MCF 10A (cell line): ENCODE data around the gene NRL. TPM values are rescaled to one million over a fixed set of nuclear protein-coding genes. Genes with fewer than 3 reads are reported as not detected.

ENCODE experiments used
- BruUV-seq: library from RNA; stranded (reverse); fragments of 400-500 nt; replicated peaks from 2 replicates; lab custom pipeline; 2021; lab: Mats Ljungman, UMichigan
- CTCF ChIA-PET: fragments of 300-600 bp; sonication (Branson Sonifier 250); formaldehyde crosslinking; extraction: SDS; loops from one replicate; lab custom pipeline; 2021; ENCODE audit warnings: antibody characterized with exemption, inconsistent platforms; lab: Yijun Ruan, JAX
- POLR2A ChIA-PET: fragments of 300-600, 350-650 bp; sonication (Branson Sonifier 250); formaldehyde crosslinking; extraction: SDS; loops from one replicate; lab custom pipeline; 2020; ENCODE audit warnings: antibody characterized with exemption, inconsistent platforms; lab: Yijun Ruan, JAX
- DNase-seq: peaks from one replicate; pipeline ENCODE4 v3.0.0-alpha.2; 2018; ENCODE audit not compliant: unreplicated experiment
- H3K27ac Mint-ChIP-seq: one replicate; pipeline ENCODE4 v1.8.0; 2022; ENCODE audit warnings: mild to moderate bottlenecking, low read depth, mixed read lengths; ENCODE audit not compliant: unreplicated experiment
- H3K27me3 Mint-ChIP-seq: one replicate; pipeline ENCODE4 v1.8.0; 2022; ENCODE audit warnings: mixed read lengths; ENCODE audit not compliant: insufficient read depth, unreplicated experiment
- H3K36me3 Mint-ChIP-seq: one replicate; pipeline ENCODE4 v1.8.0; 2022; ENCODE audit warnings: mild to moderate bottlenecking, moderate library complexity, mixed read lengths; ENCODE audit not compliant: insufficient read depth, unreplicated experiment
- H3K4me1 Mint-ChIP-seq: one replicate; pipeline ENCODE4 v1.8.0; 2022; ENCODE audit warnings: mixed read lengths; ENCODE audit not compliant: insufficient read depth, unreplicated experiment
- H3K4me3 Mint-ChIP-seq: one replicate; pipeline ENCODE4 v1.8.0; 2022; ENCODE audit warnings: mild to moderate bottlenecking, moderate library complexity, mixed read lengths; ENCODE audit not compliant: unreplicated experiment
- H3K9me3 Mint-ChIP-seq: one replicate; pipeline ENCODE4 v1.8.0; 2022; ENCODE audit warnings: mixed read lengths; ENCODE audit not compliant: unreplicated experiment
- intact Hi-C: fragments of 100-400 bp; cut with micrococcal nuclease; formaldehyde crosslinking; loops from 2 replicates; pipeline ENCODE4 v1.14.1; 2022
- total RNA-seq: library from RNA; stranded (reverse); gene quantifications from 2 replicates; pipeline ENCODE4 v1.2.3, GENCODE V29; 2022
- TF ChIP-seq, protein P1 (sequence below): fragments of 200-600 bp; IDR thresholded peaks from one replicate; pipeline ENCODE4 v1.8.0; 2022; ENCODE audit warnings: antibody characterized with exemption, mild to moderate bottlenecking; ENCODE audit not compliant: unreplicated experiment

The NRL gene
- total RNA-seq, 1 experiment from 2014 or later, result 2.1 TPM

DNA sequence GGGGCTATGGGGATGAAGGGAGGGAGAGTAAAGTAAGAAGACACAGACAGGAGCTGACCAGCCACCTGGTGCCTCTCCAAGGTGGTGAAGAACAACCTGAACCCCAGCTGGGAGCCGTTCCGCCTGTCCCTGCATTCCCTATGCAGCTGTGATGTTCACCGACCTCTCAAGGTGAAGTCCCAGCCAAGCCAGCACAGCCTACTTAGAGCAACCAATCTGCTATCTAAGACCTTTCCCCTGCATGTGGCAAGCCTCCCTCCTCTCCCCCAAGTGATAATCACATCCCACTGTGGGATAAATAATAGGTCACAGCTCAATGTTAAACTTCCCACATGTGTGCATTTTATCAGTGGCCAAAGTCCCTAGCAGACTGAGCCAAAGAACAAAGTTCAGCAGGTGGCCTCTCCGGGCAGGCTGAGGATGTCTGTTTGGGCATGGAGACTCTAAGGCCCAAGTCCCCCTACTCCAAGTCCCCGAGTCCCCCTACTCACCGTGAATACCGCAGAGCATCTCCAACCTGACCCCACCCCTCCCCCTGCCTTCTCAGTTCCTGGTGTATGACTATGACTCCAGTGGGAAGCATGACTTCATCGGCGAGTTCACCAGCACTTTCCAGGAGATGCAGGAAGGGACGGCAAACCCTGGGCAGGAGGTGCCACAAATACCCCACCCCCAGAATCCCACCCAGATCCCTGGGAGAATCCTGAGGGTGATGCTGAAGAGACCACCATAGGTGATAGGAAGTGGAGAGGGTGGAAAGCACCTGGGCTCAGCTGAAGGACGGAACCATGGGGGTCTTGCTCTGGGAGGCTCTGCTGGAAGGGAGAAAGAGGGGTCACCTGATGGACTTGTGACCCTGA, 39.9 kb downstream of the NRL start:
- Mint-ChIP-seq H3K9me3 (no peaks in the 10 kb centered on the region), H3K36me3 (no peaks in the 10 kb centered on the region), H3K4me3 (no peak overlapping the region), H3K27ac (no peak overlapping the region), H3K4me1 (no peaks in the 10 kb centered on the region), H3K27me3 (peaks cover 44% of the 10 kb centered on the region)
- ChIA-PET POLR2A (no interaction called here), CTCF (interaction anchor here (0.6 to 1.9 kb wide), 6 partner anchors 18 to 851 kb away, joined by 3 to 5 read pairs (median 4); partner anchors contain the start of gene IRF9)
- TF ChIP-seq, protein P1, sequence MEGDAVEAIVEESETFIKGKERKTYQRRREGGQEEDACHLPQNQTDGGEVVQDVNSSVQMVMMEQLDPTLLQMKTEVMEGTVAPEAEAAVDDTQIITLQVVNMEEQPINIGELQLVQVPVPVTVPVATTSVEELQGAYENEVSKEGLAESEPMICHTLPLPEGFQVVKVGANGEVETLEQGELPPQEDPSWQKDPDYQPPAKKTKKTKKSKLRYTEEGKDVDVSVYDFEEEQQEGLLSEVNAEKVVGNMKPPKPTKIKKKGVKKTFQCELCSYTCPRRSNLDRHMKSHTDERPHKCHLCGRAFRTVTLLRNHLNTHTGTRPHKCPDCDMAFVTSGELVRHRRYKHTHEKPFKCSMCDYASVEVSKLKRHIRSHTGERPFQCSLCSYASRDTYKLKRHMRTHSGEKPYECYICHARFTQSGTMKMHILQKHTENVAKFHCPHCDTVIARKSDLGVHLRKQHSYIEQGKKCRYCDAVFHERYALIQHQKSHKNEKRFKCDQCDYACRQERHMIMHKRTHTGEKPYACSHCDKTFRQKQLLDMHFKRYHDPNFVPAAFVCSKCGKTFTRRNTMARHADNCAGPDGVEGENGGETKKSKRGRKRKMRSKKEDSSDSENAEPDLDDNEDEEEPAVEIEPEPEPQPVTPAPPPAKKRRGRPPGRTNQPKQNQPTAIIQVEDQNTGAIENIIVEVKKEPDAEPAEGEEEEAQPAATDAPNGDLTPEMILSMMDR, result no peak
- intact Hi-C loops, result no loop called here
- DNase-seq, result no peak
- no TSS peak for BruUV-seq

DNA sequence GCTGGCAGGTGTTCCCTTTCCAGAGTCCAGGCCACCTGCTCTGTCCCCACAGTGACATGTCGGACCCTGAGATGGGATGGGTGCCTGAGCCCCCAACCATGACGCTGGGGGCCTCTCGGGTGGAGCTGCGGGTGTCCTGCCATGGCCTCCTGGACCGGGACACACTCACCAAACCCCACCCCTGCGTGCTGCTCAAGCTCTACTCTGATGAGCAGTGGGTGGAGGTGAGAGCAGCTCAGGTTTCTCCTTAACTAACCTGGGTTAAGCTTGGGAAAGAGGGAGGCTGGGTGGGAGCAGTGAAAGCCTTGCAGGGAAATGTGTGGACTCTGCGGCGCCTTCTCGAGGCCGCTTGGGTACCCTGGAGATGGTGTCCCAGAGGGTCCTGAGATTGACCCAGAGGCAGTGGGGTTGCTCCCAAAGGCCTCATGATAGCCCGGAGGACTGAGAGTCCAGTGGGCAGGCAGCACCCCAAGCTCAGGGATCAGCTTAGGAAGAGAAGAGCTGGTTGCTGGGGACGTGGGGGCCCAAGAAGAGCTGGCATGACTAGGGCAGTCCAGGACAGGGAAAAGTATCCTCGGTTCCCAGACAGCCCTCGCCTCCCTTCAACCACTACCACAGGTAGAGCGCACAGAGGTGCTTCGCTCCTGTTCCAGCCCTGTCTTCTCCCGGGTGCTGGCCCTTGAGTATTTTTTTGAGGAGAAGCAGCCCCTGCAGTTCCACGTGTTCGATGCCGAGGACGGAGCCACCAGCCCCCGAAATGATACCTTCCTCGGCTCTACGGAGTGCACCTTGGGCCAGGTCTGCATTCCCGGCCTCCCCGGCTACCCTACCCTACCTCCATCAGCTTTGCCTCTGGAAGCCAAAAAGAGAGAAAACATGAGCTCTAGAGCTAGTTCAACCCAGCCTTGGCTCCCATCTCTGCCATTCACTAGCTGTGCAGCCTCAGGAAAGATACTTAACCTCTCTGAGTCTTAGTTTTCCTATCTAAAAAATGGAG, 41.6 kb downstream of the NRL start:
- intact Hi-C loops, result no loop called here
- H3K27ac Mint-ChIP-seq, result no peak overlapping the region
- H3K36me3 Mint-ChIP-seq, result no peaks in the 10 kb centered on the region
- H3K4me3 Mint-ChIP-seq, result no peak overlapping the region
- no peaks in the 10 kb centered on the region for H3K9me3 Mint-ChIP-seq
- no TSS peak for BruUV-seq
- TF ChIP-seq, protein P1, result no peak
- no peak for DNase-seq
- H3K27me3 Mint-ChIP-seq, result peaks cover 49% of the 10 kb centered on the region
- CTCF ChIA-PET, result interaction anchor here (0.6 to 1.8 kb wide), 3 partner anchors 17 to 35 kb away, joined by 3 to 5 read pairs (median 4); partner anchors contain the start of gene PCK2
- POLR2A ChIA-PET, result interaction anchor here (0.6 kb wide), 1 partner anchor 35 kb away, joined by 3 read pairs; no protein-coding TSS in a partner anchor
- H3K4me1 Mint-ChIP-seq, result no peaks in the 10 kb centered on the region

DNA sequence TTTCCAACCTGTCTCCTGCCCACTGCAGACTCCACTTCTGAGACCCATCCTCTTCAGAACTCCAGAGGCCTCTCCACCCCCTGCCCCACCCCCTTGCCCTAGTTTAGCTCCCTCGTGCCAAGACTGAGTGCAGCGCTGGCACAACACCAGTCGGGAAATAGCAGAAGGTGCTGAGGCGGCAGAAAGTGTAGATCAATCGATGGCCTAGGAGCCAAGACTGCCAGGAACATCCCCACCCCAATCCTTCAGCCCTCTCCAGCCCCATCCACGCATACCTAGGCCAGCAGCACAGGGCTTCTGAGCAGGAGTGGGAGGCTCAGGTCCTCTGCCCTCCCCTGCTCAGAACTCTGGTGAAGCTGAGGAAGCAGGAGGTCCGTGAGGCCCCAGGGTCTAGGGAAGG, 42.3 kb downstream of the NRL start:
- POLR2A ChIA-PET, result interaction anchor here (0.7 kb wide), 1 partner anchor 117 kb away, joined by 3 read pairs; the partner anchor contains the start of gene IPO4
- no peak overlapping the region for H3K4me3 Mint-ChIP-seq
- BruUV-seq, result no TSS peak
- no peaks in the 10 kb centered on the region for H3K36me3 Mint-ChIP-seq
- H3K27ac Mint-ChIP-seq, result no peak overlapping the region
- peaks cover 57% of the 10 kb centered on the region for H3K27me3 Mint-ChIP-seq
- H3K9me3 Mint-ChIP-seq, result no peaks in the 10 kb centered on the region
- DNase-seq, result no peak
- no peaks in the 10 kb centered on the region for H3K4me1 Mint-ChIP-seq
- intact Hi-C loops, result no loop called here
- CTCF ChIA-PET, result interaction anchor here (0.6 to 1.8 kb wide), 3 partner anchors 18 to 36 kb away, joined by 3 to 5 read pairs (median 4); partner anchors contain the start of gene PCK2
- TF ChIP-seq, protein P1, result no peak
